HG02970 (cell line): Measurements from ENCODE around the gene XKR7.
A peak's percentile ranks its signal among the peaks of the same experiment; 100 is the strongest.

Experiments
- ATAC-seq: cut with Tn5 transposase; IDR thresholded peaks from one replicate; pipeline ENCODE4 v1.9.1; 2021; ENCODE audit warnings: mild to moderate bottlenecking, moderate library complexity, moderate number of reproducible peaks; ENCODE audit not compliant: unreplicated experiment, low FRiP score

Gene XKR7

DNA sequence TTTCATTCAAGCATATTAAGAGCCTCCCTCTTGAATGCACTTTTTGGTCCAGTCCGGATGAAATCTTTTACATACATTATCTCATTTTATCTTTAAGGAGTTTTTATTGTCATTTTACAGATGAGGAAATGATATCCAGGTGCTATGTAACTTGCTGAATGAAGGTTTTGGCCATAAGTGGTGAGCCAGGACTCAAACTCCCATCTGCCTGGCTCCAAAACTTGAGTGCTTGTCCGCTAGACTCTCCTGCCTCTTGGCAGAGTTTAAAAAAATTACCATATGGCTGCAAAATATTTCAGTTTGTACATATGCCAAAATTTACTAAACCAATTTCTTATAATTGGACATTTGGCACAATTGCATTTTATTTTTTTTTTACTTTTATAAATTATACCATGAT lies 28.3 kb upstream of the XKR7 start:
- ATAC-seq = no peak

DNA sequence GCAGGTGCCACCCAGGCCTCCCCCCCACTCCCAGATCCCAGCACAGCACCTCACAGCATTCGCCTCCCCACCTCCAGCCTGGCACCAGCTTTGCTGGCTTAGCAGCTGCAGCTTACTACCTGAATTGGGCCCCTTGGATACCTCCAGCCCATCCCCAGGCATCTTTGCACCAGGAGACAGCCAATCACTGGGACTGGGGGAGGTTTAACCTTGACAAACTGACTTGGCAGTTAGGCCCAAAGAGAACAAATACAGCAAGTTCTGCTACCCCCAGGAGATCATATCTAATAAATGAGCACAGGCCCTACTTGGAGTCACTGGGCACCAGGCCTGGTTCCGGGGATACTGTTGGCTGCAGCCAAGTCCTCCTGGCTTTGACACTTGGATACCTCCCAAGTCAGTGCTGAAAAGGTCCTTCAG lies 24.9 kb upstream of the XKR7 start:
- ATAC-seq = no peak

DNA sequence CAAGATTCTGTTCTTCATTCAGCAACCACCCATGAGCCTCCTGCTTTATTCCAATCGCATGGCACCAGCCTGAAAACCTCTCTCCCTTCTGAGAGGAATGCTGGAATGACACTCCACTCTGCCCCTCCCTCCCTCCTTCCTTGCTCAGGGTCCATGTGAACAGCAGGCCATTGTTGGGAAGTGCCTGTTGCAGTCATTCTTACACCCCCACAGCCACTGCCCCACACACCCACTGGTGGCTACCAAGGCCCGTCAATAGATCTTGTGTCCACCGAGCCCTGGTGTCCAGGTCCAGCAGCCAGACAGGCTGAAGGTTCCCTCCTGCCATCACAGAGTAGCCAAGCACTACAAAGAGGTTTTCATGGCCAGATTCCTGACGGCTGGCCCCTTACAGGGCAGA lies 22.6 kb upstream of the XKR7 start:
- no peak for ATAC-seq

DNA sequence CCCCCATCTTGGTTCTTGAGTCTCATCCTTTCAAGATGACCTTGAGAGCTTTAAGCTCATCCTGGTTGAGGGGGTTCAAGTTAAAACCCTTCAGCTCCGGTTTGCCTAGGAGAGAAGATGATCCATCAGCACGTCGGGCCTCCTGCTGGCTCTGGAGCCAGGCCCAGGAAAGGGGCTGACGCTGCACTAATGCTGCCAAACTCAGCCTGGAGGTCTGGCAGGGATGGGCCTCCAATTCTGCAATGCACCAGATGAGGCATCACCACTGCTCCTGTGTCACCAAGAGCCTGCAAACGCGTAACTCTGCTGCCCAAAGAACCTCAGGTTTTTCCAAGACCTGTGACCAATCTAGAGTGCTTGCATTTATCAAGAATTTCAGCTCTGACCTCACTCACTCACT lies 22.2 kb upstream of the XKR7 start:
- no peak for ATAC-seq

DNA sequence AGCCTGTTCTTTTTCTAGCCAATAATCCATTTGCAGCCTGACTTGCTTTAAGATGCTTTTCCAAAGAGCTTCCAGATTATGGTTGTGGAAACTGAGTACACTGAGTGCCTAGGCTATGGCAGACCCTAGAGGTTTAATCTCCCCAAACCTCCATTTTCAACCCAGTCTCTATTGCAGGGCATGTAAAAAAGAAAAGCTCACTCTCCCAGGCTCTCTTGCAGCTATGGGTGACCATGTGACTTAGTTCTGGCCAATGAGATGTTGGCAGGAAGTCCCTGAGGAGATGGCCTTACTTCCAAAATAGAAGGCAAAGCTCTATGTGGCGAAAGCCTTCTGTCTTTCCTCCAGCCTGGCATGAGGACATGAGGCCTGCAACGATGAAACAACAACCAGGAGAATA lies 19.9 kb upstream of the XKR7 start:
- ATAC-seq = no peak

DNA sequence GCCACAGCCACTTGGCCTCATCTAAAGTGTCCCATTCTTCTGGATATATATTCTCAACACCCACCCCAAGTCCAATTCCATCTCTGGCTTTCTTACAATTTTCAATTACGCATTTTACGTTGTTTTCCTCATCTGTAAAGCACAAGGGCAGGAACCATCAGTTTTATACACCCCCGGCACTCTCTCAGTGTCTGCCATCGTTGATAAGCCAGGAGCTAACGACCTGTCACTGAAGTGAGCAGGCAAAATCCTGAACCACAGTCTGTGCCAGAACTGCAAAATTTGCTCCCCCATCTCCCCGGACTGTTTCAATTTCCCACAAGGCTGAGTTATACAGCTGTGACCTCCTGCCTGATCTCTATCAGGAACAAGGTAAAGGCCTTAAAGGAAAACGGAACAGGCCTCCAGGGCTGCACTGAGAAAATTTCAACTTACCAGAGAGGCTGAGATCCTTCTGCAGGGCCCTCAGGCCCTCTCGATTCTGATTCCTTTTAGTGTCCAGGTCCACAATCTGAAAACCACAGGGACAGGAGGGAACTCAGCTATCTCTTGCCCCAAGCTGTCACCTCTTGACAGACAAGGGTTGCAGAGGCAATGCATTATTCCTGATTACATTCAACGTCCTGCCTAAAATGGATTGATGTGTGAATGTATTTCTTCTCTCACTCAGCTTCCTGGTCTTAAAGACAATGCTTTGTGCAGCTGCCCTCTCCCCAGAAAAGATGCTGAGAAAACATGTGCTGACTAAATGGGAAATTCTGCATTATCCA lies 17.9 kb upstream of the XKR7 start:
- no peak for ATAC-seq

DNA sequence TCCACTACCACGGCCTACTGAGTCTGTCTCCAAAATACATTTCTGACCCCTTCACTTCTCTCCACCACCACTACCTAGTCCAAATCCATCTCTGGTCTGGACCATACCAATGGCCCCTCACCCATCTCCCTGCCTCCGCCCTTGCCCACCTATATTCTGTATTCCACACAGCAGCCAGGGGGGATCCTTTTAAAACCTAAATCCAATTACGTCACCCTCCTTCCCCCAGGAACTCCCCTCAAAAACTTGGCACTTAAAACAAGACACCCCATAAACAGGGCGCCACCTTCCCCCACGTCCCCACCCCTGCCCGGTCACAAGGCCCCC lies 16.8 kb upstream of the XKR7 start:
- ATAC-seq = no peak

DNA sequence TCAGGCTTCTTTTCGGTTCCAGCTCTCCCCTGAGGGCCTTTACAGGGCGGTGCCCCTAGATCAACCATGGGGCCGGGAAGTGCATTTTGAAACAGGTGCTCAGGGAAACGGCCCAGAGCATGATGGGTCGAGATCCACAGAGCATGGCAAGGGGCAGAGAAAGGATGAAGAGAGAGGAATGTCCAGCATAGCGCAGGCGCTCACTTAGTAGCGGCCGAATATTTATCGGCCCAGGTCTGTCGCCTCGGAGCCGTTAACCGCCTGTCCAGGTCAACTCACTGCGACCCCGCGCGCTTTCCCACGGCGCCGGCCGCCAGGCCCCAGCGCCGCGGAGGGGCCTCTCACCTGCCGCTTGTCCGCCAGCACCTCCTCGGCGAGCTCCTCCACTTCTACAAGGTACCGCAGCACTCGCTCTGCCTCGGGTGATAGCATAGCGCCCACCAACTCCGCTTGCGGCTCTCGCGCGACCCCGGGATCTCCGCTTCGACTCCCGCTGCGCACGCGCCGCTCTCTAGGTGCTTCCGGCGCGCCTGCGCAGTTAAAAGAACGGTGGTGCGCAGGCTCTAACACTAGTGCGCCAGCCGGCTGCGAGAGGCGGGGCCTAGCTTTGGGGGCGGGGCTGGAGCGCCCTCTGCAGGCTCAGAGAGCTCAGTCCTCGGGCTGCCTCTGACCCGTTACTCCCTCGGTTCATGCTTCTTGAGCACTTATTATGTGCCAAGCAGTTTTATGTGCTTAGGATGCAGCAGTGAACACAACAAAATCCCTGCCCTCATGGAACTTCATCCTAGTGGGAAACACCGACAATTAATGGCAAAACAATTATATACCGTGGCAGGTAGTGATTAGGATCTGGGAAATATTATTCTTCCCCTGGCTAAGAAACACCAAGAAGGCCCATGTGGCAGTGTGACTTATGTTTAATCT lies 16.2 kb upstream of the XKR7 start, which contains the start of gene PDRG1:
PDRG1 (minus strand) TSS at position 517 of the 924 bp plus-strand sequence; CDS start at position 432, 85 bp downstream.
- ATAC-seq = peak; percentile 91

DNA sequence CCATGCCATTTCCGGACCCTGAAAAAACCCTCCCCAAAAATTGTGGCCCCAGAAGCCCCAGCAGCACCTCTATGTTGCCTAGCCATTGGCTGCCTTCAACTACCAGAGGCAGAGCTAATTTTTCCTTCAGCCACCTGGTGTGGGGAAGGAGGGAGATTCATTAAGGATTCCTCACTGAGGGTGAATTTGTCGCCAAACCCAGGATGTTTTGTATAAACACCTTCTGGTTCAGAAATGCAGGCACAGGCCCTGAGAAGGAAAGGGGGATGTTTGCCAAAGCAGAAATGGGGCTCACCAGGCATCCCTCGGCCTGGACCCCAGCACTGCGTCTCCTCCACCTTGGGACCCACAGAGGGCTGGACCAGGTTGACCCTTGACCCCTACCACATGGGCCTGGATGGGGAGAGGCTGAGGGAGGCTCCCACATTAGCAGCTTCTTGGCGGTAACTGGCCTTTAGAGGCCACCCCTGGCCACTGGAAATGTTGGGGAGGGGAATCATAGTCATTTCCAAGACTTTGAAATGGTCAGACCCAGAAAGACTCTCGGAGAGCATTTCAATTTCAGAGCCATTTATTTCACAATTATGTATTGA lies 14.3 kb upstream of the XKR7 start:
- ATAC-seq = no peak

DNA sequence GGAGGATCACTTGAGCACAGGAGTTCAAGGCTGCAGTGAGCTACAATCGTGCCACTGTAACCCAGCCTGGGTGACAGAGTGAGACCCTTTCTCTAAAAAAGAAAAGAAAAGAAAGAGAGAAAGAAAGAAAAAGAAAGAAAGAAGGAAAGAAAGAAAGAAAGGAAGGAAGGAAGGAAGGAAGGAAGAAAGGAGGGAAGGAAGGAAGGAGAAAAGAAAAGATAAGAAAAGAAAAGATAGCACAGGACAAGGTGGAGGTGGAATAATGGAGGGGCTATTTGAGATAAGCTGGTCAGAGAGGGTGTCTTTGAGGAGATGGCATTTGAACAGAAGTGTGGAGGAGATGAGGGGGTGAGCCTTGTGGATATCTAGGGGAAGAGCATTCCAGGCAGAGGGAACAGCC lies 13.5 kb upstream of the XKR7 start:
- no peak for ATAC-seq

DNA sequence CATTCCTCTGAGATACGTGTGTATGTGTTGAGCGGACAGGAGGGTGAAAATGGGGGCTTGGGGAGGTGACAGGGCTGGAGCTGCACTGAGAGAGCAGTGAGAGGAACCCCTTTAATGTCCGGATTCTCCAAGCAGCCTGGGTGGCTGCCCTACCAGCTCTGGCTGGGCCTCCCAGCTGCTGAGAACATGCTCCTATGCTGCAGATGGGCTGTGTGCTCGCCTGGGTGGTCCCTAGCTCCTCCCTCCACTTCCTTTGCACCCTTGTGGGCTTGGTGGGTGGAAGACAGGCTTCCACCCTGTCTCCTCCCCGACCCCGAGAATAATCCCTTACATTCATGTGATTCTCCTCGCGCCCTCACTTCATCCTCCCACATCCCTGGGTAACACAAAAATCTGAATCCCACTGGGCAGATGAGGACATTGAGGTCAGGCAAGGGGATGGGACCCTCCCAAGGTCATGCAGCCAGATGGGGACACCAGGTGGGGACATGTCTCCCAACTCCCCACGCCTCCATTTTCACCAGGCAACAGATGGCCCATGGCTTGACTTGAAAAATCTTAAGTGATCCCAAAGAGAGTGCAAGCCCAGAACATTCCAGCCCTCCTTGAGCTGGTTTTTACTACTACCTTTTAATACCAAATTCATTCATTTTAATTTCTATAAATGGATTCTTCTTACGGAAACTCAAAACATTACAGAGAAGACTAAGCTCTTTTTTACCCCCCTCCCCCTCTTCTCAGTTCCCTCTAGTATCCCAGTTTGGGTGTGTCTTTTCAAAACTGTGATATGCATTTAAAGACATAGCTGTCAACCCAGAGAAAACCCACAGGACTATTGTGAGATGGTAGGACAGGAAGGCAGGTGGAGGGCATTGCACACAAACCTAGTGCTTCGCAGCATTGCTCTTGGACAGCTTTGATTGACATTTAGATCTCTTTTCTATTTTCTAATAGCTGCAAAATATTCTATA lies 11.1 kb upstream of the XKR7 start:
- no peak for ATAC-seq

DNA sequence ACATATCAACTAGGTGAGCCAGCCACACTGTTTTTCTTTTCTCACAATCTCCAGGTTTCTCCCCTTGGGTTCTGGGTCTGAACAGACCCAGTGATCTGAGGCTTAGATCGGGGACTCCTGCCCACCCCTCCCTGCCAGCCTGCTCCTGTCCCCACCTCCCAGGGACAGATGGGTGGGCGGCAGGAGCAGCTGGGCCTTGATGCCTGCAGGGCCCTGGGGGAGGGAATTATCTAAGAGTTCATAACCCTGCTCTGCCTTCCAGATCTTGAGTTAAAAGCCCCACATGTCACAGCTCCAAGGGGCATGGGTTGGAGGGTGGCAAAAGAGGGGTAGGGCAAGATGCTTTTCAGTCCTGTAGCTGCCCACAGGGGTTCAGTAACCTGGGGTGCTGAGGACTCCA lies 5.2 kb upstream of the XKR7 start:
- ATAC-seq = no peak

DNA sequence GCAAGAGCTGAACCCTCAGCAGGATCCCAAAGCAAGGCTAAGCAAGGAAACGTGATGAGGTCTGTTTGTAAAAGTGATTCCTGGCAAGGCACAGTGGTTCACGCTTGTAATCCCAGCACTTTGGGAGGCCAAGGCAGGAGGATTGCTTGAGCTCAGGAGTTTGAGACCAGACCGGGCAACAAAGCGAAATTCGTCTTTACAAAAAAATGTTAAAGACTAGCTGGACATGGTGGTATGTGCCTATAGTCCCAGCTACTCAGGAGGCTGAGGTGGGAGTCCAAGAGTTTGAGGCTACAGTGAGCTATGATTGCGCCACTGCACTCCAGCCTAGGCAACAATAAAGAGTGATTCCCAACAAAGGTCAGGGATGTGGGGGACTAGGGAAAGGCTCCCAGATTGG lies 4.1 kb upstream of the XKR7 start:
- no peak for ATAC-seq

DNA sequence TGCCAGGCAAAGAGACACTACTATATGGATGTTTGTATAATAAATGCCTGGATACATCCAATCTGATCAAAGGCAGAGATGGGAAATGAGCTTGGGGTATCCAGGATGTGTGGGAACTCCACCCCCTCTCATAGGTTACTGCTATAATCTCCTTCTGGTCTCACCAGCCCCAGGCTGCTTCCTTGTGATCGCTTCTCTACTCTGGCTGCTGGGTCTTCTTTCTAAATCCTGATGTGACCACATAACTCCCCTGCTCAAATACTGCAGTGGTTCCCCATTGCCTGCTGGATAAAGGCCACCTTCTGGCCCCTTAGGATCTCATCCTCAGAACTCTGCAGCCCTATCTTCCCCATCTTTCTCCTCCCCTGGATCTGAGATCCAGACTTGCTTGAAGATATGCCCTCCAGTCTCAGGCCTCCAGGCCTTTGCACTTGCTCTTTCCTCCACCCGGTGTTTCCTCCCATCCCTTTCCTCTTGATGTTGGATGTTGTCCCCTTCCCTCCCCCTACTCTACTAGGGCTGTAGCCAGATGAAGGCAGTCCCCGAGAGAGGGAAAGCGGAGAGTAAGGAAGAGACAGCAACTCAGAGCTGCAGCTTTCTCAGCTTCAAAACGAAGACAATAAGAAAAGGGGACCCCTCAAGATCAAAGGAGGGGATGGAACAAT lies 828 bp upstream of the XKR7 start:
- no peak for ATAC-seq

DNA sequence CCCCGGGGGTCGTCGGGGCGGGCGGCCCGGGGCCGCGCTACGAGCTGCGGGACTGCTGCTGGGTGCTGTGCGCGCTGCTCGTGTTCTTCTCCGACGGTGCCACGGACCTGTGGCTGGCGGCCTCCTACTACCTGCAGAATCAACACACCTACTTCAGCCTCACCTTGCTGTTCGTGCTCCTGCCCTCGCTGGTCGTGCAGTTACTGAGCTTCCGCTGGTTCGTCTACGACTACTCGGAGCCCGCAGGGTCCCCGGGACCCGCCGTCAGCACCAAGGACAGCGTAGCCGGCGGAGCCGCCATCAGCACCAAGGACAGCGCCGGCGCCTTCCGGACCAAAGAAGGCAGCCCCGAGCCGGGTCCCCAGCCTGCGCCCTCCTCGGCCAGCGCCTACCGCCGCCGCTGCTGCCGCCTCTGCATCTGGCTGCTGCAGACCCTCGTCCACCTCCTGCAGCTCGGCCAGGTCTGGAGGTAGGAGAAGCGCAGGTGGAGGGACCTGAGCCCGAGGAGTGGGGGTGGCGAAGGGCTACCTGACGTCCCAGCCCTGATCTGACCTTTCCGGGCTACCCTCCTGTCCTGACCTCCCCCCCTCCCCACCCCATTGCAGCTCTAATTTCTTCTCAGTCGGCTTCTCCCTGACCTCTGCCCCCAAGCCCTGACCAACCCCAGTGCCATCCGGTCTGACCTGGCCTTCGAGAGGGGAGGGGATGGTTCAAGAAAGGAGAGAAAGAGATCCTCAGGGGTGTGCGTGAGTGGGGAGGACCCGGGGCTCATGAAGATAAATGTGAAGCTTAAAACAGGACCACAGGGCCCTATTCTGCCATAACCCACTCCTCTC lies 558 bp downstream of the XKR7 start:
- no peak for ATAC-seq

DNA sequence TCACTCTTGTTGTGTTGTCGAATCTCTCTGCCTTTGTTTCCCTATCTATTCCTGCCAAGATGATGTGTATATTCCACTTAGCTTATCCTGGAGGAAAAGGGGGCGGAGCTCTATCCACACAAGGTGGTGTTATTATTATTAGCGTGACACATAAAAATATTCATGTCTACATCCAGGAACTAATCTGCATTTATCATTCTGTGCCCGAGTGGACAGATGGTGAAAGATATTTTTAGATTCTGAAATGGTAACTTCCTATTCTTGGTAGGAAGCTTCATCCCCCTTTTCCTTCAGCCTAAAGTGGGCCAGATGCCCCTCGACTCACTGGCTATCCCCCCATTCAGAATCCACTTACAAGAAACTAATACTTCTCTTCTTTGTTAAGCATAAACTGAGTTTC lies 2.0 kb downstream of the XKR7 start:
- ATAC-seq = no peak

DNA sequence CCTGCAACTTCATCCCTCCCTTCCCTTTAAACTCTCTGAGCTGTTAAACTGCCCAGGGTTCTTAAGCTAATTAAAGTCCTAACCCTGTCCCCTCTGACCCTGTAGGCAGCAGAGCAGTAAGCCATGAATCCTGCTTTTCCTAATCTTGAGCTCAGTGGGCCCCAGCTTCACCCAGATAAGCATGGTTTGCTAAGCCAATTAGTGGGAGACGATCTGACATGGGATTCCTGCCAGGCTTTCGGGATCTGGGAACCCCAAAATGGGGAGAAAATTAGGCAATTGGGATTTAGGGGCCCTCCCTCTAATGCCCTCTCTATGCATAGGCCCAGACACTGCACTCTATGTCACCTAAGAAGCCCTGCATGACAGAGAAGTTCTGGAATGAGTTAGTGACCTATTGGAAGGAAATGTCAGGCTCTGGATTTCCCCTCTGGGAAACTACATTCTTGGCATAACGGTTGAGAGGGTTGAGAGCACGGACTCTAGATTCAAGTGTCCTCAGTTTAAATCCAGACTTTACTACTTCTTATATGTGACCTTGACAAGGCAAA lies 4.6 kb downstream of the XKR7 start:
- no peak for ATAC-seq

DNA sequence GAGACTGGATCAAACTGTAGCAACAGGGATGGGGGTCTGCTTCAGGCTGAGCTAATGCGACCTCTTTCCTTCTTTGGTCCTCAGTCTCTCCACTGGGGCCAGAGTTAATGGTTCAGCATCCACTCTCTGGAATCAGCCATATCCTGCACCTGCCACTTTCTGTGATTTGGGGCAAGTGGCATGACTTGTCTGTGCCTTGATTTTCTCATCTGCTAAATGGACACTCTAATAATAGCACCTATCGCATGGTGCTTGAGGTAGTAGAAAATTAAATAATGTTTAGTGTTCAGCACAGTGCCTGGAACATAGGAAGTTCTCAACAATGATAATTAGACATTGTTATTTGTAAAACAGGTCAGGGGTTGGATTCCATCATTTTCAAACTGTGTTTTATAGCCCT lies 6.3 kb downstream of the XKR7 start:
- ATAC-seq = no peak
